HG02588 (cell line): ENCODE results near the gene USF1.
"Not testable (repeated sequence)": the region's sequence is repeated elsewhere in the genome, so short reads cannot be mapped to it uniquely, and the experiment has no call there.

Source experiments
- ATAC-seq: cut with Tn5 transposase; IDR thresholded peaks from one replicate; pipeline ENCODE4 v1.9.1; 2021; ENCODE audit warnings: mild to moderate bottlenecking, moderate library complexity; ENCODE audit not compliant: unreplicated experiment

USF1 gene

GRCh38 chr1:160992036-160992435 lies 53.7 kb downstream of the USF1 start:
- ATAC-seq: not testable (repeated sequence)
